Pulmonary artery endothelial cell (primary cell): Measurements from ENCODE around the gene SORCS1. TPM values are rescaled to one million over a fixed set of nuclear protein-coding genes. Genes with fewer than 3 reads are reported as not detected.

Source experiments
- DNase-seq: peaks from one replicate; pipeline ENCODE4 v3.0.0-alpha.2; 2011; ENCODE audit warnings: low read depth, low spot score
- total RNA-seq: library from RNA; depleted of rRNA; stranded (reverse); fragments of >200 nt; gene quantifications from 2 replicates; pipeline ENCODE4 v1.2.3, GENCODE V29; 2014

The SORCS1 gene
- total RNA-seq: not detected in 2 replicates

DNA sequence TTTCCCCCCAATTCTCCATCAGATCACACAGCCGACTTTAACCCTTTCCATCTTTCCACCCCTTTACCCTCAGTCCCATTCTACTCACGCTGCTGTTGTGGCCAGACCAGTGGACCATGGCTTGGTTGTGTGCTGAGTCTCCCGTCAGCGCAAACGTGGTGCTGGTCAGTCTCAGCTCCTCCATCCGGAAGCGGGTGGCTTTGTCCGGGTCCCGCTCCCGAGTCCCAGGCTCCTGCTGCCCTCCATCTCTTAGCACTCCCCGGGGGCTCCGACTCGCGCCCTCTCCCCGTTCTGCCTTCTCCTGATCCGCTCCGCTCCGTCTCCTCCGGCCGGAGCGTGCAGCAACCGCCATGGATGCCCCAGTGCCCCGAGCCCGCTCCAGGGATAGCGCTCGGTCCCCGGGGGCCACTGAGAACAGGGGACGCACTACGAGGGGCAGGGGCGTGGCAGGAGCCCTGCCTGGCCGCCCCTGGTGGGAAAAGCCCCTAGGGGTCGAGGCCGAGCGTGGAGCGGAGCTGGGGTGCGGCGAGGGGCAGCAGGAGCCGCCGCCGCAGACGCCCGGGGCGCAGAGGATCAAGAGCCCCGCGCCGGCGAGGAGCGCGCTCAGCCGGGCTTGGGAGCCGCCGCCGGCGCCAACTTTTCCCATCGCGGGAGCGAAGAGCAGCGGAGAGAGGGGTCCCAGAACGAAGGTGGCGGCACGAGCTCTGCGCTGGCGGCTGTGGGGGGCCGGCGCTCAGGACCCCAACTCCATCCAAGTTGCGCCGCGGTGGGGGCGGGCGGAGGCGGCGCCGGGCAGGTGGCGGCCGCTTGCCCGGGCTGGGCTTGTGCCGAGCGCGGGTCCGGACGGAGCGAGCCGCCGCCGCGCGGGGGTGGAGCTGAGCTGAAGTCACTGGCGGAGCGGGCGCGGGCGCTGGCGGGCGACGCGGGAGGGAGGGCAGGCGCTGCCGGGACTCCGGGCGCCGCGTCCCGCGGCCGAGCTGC is at the start of gene SORCS1:
TSS of gene SORCS1 (minus strand) at position 826 of the 981 bp plus-strand sequence.
- DNase-seq: no peak

DNA sequence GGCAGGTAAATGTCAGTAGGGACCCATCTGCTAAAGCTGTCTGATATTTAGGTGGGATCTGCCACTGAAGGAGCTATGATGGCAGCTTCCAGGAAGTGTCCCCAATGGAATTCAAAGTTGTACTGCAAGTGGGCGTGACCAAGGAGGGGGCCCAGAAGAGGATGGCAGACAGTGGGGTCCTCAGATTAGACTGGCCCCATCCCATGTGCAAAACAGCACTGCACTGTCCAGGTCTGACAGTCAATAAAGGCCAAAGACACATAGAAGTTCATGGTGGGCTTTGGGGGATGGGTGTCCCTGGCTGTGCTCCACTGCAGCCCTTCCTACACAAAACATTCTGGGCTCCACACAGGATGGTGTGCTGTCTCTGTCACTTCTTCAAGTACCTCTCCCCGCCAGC is 49.8 kb upstream of the SORCS1 start:
- DNase-seq: no peak

DNA sequence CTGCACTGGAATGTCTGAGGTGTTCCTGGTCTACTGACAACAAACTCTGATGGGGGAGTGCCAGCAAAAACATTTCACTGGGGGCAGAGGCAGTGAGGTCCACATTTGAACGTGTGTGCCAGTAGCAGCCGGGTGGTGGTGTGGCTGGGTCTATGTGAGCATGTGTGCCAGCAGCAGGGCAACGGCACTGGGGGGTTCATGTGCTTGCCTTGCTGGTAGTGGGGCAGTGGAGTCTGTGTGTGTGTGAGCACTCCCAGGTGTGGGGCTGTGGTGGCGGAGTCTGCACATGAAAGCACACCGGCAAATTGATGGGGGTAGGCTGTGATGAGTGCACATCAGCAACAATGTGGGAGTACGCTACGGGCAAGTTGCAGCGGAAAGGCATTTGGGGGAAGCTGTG is 49.4 kb upstream of the SORCS1 start:
- DNase-seq: no peak

DNA sequence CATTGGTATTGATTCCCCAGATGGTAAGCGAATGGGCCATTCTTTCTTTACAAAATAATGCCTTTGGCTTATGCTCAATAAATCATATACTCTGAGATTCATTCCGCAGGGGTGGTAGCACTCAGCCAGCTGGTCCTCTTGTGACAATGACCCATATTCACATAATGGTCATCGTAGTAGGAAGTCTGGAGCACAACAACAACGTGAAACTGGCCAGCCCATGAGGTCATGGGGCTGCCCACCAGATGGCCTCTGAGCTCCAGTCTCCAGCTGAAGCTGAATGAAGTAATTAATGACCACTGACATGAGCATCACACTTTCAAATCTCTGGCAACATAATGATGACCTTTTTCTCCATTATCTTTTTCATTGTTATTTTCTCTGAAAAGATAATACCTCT is 42.3 kb upstream of the SORCS1 start:
- no peak for DNase-seq

DNA sequence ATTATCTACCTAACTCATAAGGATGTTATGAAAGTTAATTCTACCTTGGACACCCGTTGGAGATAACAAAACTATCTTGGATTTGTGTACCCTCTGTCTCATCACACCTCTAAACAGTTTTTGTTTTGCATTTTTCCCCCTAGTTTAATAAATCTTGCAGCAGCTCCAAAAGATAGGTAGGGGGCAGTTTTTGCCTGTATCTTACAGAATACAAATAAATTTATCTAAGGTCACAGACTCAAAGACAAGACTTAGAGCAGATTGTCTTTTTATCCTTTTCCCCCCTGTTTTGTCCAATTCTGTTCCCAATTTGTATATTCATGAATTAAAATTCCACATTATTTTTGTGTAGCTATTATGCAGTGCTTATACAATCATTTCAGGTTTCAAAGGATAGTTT is 5.0 kb upstream of the SORCS1 start:
- no peak for DNase-seq

DNA sequence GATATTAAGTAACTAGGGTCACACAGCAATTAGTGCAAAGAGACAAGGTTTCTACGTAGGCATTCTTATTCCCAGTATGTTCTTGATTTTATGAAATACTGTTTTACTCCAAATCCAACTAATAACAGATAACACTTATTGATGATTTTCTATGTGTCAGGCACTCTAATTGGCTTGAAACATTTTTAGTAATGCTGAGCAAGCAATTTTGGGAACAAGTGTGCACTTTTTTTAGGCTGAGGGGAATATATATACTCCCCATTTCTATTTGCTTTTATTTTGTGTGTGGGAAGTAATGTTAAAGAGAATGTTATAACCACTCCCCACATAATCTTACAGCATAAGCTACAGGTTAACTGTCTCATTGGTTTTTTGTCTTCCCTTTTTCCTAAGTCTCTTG is 4.2 kb upstream of the SORCS1 start:
- DNase-seq: no peak

DNA sequence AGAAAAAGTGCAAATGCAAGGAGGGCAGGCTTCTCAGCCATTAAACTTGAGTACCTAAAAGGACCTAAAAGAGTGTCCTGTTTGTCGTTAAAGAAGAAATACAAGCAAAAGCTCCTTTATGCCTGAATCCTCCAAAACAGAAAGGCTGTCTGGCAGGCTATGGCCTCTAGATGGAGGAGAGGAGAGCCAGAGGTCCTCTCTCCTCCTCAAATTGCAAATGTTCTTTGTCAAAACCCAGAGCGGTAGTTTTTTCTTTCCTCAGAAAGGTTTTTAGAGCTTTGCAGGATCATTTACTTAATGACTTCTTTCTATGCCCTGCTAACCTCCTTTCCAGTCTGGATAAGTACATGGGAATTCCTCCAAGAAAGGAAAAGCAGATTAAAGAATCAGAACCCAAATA is 1.9 kb upstream of the SORCS1 start:
- DNase-seq: no peak

DNA sequence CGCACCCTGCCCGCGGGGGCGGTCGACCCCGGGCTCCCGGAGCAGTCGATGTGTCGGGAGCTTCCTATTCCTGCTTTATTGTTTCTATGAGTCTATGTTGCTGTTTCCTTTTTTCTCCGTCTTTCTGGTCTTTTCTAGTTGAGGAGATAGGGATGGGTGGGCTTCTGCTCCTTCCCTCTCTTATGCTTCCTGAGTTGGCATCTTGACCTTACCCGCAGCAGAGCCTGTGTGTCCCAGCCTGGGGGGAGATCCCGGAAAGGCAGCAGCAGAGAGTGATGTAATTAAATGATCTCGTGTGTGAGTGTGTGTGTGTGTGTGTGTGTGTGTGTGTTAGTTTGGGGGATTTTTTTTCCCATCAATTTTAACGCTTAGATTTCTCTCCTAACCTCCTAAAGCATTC is 486 bp upstream of the SORCS1 start:
- DNase-seq: no peak

DNA sequence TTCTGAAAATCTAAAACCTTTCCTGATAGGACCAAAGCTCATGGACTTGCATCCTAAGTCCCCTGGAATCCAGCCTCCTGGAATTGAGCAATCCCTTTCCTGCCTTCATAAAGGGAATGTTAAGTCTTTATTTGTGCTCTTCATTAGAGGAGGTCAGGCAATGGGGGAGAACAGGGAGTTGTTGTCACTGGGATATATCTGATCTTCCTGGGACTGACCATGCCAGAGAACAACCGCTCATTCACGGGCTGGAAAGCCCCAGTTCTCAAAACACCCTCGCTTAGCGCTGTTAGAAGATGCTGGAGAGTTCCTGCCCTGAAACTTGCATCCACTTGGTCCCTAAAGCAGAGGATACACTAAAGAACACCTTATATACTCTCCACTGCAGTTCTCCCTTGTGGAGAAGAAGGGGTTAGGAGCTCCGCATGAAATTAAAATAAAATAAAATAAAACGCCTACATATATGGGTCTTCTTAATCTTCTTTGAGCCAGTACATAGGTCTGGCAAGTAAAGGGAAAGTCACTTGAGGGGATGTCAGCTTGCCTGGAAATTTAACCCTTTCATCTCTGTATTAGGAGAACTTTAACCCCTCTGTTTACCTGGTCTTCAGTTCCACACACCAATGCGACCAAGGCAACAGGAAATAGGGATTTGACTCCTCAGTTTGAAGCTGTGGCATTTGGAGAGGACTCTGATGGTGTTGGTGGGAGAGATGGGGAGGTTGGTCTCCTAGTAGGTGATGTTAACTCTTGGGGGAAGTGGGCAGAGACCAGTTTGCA is 1.2 kb downstream of the SORCS1 start:
- no peak for DNase-seq

DNA sequence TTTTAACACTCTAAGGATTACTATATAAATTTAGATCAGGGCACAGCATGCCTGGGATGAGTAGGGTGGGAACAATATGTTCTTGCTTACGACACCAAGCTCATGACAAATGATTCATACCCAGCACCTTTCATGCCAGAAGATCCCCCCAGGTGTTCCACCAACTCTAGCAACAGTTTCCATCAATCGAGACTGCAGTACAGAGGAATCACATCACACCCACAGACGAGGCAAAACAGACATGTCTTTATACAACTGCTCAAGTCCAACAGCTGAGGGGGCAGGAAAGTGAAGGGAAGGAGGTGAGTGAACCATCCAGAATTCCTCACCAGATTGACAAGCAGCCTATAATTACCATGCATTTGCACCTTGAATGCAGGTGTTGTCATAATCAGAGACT is 3.6 kb downstream of the SORCS1 start:
- DNase-seq: no peak

DNA sequence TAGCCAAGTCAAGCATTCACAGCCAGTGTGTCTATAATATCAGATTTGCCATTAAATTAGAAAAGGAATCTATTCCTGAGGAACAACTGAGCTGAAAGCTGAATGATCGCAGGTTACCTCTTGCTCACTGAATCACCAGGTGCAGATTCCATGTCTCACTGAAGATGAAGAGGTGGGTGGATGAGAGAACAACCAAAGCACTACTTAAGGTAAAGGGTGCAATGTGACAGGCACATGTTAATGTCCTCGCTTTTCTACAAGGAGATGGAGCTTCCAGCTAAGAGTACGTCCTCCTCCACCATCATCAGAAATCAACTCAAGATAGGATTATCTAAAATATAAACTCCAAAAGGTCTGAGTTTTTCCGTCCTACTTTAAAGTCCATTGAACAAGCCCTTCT is 4.6 kb downstream of the SORCS1 start:
- no peak for DNase-seq

DNA sequence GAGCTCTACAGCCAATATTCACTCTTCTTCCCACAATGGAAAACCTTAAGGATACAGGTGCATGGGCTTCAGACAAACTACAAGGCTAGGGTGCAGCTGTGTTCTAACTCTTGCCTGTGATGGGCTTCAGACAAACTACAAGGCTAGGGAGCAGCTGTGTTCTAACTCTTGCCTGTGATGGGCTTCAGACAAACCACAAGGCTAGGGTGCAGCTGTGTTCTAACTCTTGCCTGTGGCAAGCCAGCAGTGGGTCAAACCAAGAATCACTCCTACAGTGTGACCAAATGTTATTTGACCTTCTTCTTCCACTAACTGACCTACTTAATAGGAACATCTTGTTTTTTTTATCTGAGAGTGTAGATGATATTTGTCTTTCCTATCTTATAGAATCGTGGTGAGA is 7.4 kb downstream of the SORCS1 start:
- no peak for DNase-seq

DNA sequence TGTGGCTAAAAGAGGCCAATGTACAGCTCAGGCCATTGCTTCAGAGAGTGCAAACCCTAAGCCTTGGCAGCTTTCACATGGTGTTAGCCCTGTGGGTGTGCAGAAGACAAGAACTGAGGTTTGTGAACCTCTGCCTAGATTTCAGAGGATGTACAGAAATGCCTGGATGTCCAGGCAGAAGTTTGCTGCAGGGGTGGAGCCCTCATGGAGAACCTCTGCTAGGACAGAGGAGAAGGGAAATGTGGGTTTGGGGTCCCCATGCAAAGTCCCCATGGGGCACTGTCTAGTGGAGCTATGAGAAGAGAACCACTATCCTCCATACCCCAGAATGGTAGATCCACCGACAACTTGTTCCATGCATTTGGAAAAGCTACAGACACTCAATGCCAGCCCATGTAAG is 12.4 kb downstream of the SORCS1 start:
- DNase-seq: no peak

DNA sequence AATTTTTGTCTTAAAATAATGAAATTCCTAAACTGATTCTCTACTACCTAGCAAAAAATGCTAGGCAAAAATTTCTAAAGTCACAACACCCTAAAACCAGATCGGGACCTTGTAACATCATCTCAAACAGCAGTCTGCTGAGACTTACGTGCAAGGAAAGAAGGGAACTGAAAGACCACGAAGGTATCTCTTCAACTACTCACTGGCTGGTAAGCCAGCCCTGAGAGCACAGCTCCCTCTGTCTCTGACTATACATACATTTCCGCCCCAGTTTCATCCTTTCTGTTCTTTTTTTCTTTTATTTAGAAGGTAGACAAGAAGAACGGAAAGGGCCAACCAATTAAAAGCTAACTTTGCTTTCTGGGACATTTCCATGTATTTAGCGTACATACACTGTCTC is 15.6 kb downstream of the SORCS1 start:
- no peak for DNase-seq

DNA sequence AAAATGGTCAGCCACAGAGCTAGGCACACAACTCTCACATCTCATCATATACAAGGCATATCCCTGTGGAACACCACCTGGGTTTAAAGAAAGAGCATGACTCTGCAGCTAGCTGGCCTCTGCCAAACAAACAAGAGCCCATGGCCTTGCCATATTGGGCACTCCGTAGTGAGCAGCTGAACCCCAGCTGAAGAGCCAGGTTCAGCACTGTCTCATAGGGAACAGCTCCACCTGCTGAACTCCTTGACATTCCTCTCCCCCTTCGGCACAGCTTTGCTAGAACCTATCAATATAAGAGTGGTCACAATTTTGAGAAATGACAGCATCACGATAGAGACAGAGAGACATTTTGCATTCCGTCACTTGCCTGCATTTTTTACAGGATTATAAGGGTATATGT is 20.0 kb downstream of the SORCS1 start:
- DNase-seq: no peak

DNA sequence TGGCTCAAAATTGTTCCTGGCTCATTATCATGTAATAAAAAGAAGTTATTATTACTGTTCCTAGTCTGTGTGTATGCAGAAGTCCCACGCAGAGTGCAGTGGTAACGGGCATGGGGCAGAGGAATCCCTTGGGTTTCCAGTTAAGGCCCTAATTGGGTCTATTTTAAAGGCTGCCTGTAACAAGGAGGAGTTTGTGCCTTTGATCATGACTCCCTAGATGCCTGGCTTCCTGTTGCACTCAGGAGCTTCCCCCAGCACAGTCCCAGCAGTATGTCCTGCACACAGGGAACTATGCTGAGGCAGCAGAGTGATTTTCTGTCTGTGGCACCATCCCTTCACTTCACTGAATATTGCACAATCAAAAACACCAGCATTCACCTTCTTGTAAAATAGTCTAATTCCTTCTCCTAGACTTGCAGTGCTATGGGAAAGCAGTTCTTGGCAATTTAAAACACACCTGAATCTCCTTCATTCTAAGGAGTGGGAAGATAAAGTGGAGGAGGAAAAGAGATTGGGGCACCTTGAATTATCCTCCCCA is 22.9 kb downstream of the SORCS1 start:
- DNase-seq: no peak

DNA sequence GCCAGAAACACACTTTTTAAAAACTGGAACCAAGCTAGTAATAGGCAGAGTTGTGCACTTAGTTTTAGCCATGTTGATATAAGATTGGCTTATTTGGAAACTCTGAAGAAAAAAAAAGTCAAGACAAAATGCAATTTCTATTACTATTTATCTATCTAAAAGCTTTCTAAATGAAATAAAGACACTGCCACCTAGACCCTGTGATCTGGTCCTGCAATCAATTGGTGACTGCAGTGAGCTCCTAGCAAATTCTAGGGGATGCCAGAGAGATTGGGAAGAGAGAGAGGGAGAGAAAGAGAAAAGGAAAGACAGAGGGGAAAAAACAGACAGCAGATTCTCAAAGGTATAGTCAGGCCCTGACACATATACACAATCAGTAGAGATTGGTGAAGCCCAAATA is 25.3 kb downstream of the SORCS1 start:
- DNase-seq: no peak

DNA sequence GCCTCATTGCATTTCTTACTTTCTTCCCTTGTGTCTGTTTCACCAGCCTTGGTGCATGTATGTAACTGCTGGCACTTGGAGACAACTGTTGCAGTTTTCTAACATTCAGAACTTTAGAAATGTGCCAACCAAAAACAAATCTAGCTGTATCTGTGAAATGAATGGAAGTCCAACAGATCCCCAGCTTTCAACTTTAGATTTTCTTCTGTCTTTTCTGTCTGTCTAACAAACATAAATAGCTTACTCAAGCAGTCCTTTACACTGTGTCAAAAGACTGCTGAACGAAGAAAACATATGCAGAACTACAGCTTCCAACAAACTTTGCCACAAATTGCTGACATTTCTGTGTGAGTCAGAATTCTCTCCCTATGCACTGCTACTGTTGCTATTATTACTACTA is 30.9 kb downstream of the SORCS1 start:
- DNase-seq: no peak

DNA sequence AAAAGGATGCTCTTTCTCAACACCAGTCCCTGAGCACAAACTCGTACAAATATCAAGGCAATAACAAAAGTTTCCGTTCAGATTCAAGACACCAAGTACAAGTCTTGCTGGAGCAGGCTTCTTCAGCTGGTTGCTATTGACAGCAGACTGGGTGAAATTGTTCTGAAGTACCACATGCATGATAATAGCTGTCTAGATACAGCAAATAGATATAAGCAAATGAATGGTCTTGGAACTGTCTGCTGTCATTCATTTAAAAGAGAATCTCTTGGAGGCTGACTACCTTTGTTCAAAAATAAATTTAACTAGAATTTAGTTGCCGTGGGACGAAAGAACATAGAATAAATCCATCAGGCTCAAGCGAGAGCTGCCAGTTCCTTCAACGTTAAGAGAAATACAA is 35.5 kb downstream of the SORCS1 start:
- DNase-seq: no peak

DNA sequence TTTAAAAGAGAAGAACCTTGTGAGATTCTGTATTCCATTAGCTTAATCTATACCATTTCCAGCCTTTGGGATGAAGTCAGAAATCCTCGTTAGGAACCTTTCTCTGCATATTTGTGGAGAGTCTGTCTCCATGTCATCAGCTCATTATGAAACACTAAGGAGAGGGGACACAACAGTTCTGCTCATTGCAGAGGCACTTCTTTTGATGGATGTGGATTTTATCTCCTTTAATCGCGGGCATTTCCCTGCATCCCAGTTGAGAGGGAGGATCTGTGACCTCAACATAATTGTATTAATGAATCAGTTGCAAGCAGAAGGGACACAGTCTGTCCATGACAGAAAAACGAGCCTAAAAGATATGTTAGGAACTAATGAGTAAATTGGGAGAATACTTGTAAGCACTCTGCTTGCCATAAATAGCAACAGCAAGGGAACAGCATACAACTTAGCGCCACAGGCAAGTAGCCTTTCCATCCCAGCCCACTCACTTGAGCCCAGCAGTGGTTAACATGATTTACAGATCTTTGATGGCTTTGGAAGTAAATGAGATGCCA is 37.9 kb downstream of the SORCS1 start:
- DNase-seq: no peak

DNA sequence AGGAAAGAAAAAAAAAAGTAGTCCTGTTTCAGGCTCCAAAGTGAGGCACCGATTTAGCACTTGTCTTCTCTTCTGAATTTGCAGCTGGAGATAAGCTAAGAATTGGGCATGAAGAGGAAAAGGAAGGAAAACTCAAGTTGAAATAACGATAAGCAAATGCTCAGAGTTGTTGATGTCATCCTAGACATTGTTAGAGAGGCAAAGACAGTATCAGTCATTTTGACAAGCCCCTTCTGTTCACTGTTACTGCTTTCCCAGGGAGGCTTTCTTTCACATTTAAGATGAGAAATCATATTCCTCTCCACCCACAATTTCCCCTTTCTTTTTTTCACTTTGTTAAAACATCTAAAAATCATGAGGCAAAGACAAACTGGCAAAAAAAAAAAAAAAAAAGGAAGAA is 41.8 kb downstream of the SORCS1 start:
- DNase-seq: no peak

DNA sequence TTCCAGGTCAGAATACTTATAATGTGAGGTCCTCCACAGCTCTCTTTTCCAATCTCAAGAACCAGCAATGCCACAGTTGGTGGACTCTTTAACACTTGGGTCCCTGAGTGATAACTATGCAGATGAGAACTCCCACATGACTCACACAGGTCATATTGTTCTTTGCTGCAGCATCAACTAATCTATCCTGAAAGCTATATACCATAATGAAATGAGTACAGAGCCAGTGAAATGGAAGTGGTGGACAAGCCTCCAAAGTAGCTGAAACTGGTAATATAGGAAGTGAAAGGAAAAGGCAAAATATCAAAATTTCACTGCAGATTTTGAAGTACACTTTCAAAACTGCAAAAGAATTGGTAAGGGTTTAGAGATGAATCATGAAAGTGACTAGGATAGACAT is 45.6 kb downstream of the SORCS1 start:
- DNase-seq: no peak
